COLO668 (cell line): ENCODE measurements around the gene DNAH2.

Source experiments
- DNase-seq: peaks from one replicate; lab custom pipeline; 2025; ENCODE audit not compliant: unreplicated experiment; lab: John Stamatoyannopoulos, UW

Gene DNAH2

GRCh38 chr17:7721612-7722011 is 4.1 kb downstream of the DNAH2 start:
- DNase-seq: no peak

- no peak for DNase-seq
Measured at GRCh38 chr17:7727886-7728285, 10.3 kb downstream of the DNAH2 start.

- no peak for DNase-seq
Measured at GRCh38 chr17:7729816-7730215, 12.3 kb downstream of the DNAH2 start.

- DNase-seq: no peak
Measured at GRCh38 chr17:7732981-7733539, 15.5 kb downstream of the DNAH2 start.

- no peak for DNase-seq
Measured at GRCh38 chr17:7737601-7738000, 20.1 kb downstream of the DNAH2 start.

GRCh38 chr17:7739746-7740145 is 22.2 kb downstream of the DNAH2 start:
- DNase-seq: no peak

GRCh38 chr17:7740481-7741001 is 23.0 kb downstream of the DNAH2 start:
- no peak for DNase-seq

GRCh38 chr17:7742729-7743128 is 25.2 kb downstream of the DNAH2 start:
- DNase-seq: no peak

- DNase-seq: no peak
Measured at GRCh38 chr17:7744416-7744815, 26.9 kb downstream of the DNAH2 start.

- DNase-seq: no peak
Measured at GRCh38 chr17:7745748-7746470, 28.4 kb downstream of the DNAH2 start.

GRCh38 chr17:7747635-7748071 is 30.1 kb downstream of the DNAH2 start:
- DNase-seq: no peak

- DNase-seq: no peak
Measured at GRCh38 chr17:7748076-7748775, 30.7 kb downstream of the DNAH2 start.

GRCh38 chr17:7750321-7750821 is 32.8 kb downstream of the DNAH2 start:
- DNase-seq: no peak

- DNase-seq: no peak
Measured at GRCh38 chr17:7754656-7755055, 37.1 kb downstream of the DNAH2 start.

- no peak for DNase-seq
Measured at GRCh38 chr17:7755095-7755890, 37.7 kb downstream of the DNAH2 start.

GRCh38 chr17:7756968-7757367 is 39.4 kb downstream of the DNAH2 start:
- DNase-seq: no peak

- no peak for DNase-seq
Measured at GRCh38 chr17:7763919-7764318, 46.4 kb downstream of the DNAH2 start.

GRCh38 chr17:7767004-7767403 is 49.5 kb downstream of the DNAH2 start:
- DNase-seq: no peak

GRCh38 chr17:7767405-7768021 is 50.0 kb downstream of the DNAH2 start:
- DNase-seq: peak; percentile 2

GRCh38 chr17:7769854-7770253 is 52.3 kb downstream of the DNAH2 start:
- no peak for DNase-seq
